Epithelial cell of proximal tubule (primary cell): ENCODE results near the gene PRKAG3. TPM values are rescaled to one million over a fixed set of nuclear protein-coding genes. Genes with fewer than 3 reads are reported as not detected.
A peak's percentile ranks its signal among the peaks of the same experiment; 100 is the strongest.
"Not testable (repeated sequence)": the region's sequence is repeated elsewhere in the genome, so short reads cannot be mapped to it uniquely, and the experiment has no call there.

ENCODE experiments used
- DNase-seq: peaks from one replicate; pipeline ENCODE4 v3.0.0-alpha.2; 2011; ENCODE audit warnings: low read depth
- H3K4me3 ChIP-seq: 2 replicates; pipeline ENCODE4 v1.5.1; 2011; ENCODE audit warnings: low read depth, mild to moderate bottlenecking, low read length
- CTCF ChIP-seq: conservative IDR thresholded peaks from 2 replicates; pipeline ENCODE4 v1.5.1; 2012; ENCODE audit warnings: low read depth, mild to moderate bottlenecking, low read length
- total RNA-seq: library from RNA; depleted of rRNA; stranded (reverse); fragments of >200 nt; gene quantifications from 2 replicates; pipeline ENCODE4 v1.2.3, GENCODE V29; 2015

Gene PRKAG3
- total RNA-seq, 1 donor from 2014 or later = not detected

DNA sequence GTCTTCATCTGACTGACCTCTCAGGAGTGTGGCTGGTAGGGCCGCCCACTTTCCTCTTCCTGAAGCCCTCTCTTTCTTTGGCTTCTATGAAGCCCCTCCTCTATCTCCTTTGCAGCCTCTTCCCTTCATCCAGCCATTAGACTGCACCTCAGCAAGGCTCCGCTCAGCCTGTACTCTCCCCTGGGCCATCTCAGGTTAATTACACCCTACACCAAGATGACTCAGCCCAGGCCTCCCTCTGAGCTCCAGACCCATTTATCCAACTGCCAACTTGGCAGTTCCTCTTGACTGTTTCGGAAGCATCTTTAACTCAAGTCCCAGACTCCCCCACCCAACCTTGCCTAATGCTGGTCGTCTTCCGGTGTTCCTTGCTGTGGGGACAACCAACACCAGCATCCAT lies 22.2 kb upstream of the PRKAG3 start:
- H3K4me3 ChIP-seq = no peak overlapping the region
- no peak for DNase-seq
- TF ChIP-seq CTCF = no peak

GRCh38 chr2:218852911-218853667 lies 21.5 kb upstream of the PRKAG3 start:
- no peak overlapping the region for H3K4me3 ChIP-seq
- peak; percentile 91 for TF ChIP-seq CTCF
- no peak for DNase-seq

DNA sequence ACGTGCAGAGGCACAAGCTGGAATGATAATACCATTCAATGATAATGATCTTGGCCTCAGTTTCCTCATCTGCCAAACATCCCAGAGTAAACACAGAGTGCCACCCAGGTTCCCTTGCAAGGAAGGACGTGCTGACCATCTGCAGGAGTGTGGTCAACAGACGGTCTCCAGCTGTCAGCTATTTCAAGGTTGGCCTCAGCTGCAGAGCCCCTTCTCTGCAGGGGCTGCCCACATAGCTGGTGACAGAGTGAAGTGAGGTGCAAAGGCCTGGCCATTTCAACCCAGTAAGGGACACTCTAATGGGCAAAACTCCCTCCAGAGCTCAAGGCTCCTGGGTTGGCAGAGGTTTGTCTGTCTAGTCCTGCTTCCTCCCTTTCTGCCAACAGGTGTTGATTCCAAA lies 19.7 kb upstream of the PRKAG3 start:
- no peak overlapping the region for H3K4me3 ChIP-seq
- DNase-seq = no peak
- no peak for TF ChIP-seq CTCF

DNA sequence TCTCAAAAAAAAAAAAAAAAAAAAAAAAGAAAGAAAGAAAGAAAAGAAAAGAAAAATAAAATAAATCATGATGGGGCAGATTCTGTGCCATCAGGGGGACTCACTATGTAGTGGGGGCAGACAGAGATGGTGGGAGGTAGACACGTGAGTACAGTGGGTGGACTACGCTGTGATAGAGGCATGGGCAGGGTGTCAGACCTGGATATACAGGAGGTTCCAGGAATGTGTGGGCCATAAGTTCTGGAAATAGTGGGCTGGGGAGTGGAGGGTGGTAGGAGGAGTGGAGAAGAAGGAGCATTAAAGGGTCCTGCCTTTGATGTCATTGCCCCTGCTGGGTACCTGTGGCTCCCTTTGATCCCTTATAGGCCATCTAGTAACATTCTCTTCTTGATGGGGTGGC lies 19.2 kb upstream of the PRKAG3 start:
- DNase-seq = no peak
- TF ChIP-seq CTCF = no peak
- no peak overlapping the region for H3K4me3 ChIP-seq

DNA sequence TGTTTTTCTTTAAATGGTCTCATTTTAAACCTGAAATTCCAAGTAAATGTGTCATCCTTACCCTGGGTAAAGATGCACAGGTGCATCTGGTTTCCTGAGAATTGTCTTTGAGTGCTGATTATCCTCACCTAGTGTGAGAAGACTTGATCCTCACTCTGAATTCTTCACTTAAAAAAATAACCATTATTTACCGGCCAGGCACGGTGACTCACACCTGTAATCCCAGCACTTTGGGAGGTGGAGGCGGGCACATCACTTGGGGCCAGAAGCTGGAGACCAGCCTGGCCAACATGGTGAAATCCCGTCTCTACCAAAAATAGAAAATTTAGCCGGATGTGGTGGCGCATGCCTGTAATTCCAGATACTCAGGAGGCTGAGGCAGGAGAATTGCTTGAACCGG lies 18.1 kb upstream of the PRKAG3 start:
- no peak for TF ChIP-seq CTCF
- DNase-seq = no peak
- no peak overlapping the region for H3K4me3 ChIP-seq

GRCh38 chr2:218846963-218847362 lies 15.4 kb upstream of the PRKAG3 start:
- not testable (repeated sequence) for DNase-seq, H3K4me3 ChIP-seq

- not testable (repeated sequence) for H3K4me3 ChIP-seq, DNase-seq
These were observed 12.7 kb upstream of the PRKAG3 start for GRCh38 chr2:218844334-218844733.

DNA sequence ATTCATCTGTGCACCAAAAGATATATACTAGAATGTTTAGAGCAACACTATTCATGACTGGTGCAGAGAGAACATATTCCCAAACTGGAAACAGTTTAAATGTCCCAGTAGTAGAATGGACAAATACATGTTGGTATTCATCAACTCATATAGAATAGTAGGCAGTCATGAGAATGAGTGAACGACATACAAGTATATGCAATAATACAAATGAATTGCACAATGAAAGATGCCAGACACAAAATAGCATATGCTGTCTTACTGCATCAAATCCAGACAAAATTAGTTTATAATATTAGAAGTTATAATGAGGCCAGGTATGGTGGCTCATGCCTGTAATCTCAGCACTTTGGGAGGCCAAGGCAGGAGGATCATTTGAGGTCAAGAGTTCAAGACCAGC lies 8.3 kb upstream of the PRKAG3 start:
- no peak for TF ChIP-seq CTCF
- DNase-seq = no peak
- no peak overlapping the region for H3K4me3 ChIP-seq
